ENCODE measurements around the gene GALNTL6. TPM values are rescaled to one million over a fixed set of nuclear protein-coding genes. Genes with fewer than 3 reads are reported as not detected.

The GALNTL6 gene
- total RNA-seq, 1 donor from 2014 or later = not detected

DNA sequence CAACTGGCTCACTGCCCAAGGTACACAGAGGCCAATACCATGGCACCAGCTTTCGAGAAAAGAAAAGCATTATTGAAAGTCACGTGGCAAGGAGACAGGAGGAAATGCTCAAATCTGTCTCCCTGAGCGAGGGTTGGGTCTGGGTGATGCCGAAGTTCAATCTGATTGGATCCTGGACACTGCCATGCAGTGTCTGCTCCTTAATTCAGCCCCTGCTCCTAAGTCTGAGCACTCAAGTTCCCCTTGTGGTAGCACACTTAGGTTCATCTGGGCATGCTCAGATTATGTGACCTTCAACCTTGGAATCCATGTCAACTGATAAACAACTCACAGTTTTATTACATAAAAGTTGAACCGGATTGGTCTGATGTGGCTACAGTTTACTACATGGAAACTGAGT lies 842.9 kb downstream of the GALNTL6 start:
- no peak for DNase-seq (ENCODE audit: low spot score in 2 of 2)
- no peaks in the 10 kb centered on the region for H3K9me3 ChIP-seq
- H3K36me3 ChIP-seq = no peaks in the 10 kb centered on the region
- H3K4me3 ChIP-seq = no peak overlapping the region
- H3K27ac ChIP-seq = no peak overlapping the region
- no peaks in the 10 kb centered on the region for H3K4me1 ChIP-seq
- intact Hi-C loops (cut with DNase I) = no loop called here
- TF ChIP-seq, protein P1, sequence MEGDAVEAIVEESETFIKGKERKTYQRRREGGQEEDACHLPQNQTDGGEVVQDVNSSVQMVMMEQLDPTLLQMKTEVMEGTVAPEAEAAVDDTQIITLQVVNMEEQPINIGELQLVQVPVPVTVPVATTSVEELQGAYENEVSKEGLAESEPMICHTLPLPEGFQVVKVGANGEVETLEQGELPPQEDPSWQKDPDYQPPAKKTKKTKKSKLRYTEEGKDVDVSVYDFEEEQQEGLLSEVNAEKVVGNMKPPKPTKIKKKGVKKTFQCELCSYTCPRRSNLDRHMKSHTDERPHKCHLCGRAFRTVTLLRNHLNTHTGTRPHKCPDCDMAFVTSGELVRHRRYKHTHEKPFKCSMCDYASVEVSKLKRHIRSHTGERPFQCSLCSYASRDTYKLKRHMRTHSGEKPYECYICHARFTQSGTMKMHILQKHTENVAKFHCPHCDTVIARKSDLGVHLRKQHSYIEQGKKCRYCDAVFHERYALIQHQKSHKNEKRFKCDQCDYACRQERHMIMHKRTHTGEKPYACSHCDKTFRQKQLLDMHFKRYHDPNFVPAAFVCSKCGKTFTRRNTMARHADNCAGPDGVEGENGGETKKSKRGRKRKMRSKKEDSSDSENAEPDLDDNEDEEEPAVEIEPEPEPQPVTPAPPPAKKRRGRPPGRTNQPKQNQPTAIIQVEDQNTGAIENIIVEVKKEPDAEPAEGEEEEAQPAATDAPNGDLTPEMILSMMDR (IDR thresholded peaks at IDR 0.05) = no peak
- H3K27me3 ChIP-seq = no peaks in the 10 kb centered on the region

DNA sequence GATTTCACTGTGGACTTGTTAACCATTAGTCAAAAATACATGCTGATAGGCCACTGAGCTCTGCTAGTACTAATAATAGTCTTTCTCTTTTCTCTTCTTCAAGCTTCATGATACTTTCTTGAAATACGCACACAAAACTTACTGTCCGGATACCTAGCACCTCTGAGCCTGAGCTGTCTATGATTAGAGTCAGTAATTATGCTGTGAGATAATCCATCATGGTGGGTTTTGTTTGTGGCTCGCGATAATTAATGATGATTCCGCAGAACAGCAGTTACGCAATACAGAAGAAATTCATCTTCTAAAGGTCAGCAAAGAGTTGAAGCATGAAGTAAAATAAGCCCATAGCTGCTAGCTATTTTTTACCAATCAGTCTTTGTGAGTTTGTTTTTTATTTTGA lies 843.9 kb downstream of the GALNTL6 start:
- Histone ChIP-seq H3K4me1 (no peaks in the 10 kb centered on the region), H3K9me3 (no peaks in the 10 kb centered on the region), H3K27ac (no peak overlapping the region), H3K36me3 (no peaks in the 10 kb centered on the region), H3K27me3 (no peaks in the 10 kb centered on the region), H3K4me3 (no peak overlapping the region)
- intact Hi-C loops (cut with DNase I) = no loop called here
- TF ChIP-seq, protein P1 (IDR thresholded peaks at IDR 0.05) = no peak
- no peak for DNase-seq (ENCODE audit: low spot score in 2 of 2)

DNA sequence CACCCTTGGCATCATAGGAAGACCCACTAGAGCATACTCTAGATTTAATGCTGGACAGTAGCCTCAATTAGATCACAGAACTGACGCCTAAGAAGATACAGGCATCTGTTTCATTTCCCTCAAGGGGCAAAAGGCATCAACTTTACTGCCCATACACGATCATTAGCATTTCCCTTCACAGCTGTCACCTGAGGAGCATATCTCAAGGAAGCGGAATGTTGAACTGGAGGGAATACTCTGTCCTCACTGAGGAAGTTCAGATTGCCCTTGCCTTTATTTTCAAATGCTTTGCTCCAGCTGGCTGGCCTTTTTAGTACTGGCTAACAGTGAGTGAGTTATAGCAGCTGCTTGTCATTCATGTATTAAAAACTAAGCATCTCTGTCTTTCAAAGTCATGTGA lies 847.0 kb downstream of the GALNTL6 start:
- no peaks in the 10 kb centered on the region for H3K4me1 ChIP-seq
- H3K4me3 ChIP-seq = no peak overlapping the region
- no peak for DNase-seq (ENCODE audit: low spot score in 2 of 2)
- no peaks in the 10 kb centered on the region for H3K9me3 ChIP-seq
- TF ChIP-seq, protein P1 (IDR thresholded peaks at IDR 0.05) = no peak
- H3K27me3 ChIP-seq = no peaks in the 10 kb centered on the region
- no peaks in the 10 kb centered on the region for H3K36me3 ChIP-seq
- H3K27ac ChIP-seq = no peak overlapping the region
- intact Hi-C loops (cut with DNase I) = no loop called here

DNA sequence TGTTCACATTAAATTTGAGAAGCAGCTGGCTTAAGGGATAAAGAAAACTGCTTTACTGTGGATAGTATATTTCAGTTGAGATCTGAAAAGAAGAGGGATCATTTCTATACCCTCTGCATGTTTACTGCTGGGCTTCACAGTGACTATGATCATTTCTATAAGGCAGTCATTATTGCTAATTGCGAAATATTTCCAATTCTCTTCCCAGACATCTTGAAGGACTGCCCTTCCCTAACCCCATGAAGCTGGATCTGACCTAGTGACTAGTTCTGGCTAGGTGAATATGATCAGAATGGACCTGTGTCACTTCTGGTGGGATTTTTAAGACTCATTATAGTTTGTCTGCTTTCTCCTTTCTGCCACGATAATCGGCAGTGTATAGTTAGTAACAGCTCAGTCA lies 848.9 kb downstream of the GALNTL6 start:
- H3K27ac ChIP-seq = no peak overlapping the region
- H3K27me3 ChIP-seq = no peaks in the 10 kb centered on the region
- no peak for DNase-seq (ENCODE audit: low spot score in 2 of 2)
- TF ChIP-seq, protein P1 (IDR thresholded peaks at IDR 0.05) = no peak
- H3K4me3 ChIP-seq = no peak overlapping the region
- H3K4me1 ChIP-seq = no peaks in the 10 kb centered on the region
- no peaks in the 10 kb centered on the region for H3K36me3 ChIP-seq
- no peaks in the 10 kb centered on the region for H3K9me3 ChIP-seq
- intact Hi-C loops (cut with DNase I) = no loop called here

DNA sequence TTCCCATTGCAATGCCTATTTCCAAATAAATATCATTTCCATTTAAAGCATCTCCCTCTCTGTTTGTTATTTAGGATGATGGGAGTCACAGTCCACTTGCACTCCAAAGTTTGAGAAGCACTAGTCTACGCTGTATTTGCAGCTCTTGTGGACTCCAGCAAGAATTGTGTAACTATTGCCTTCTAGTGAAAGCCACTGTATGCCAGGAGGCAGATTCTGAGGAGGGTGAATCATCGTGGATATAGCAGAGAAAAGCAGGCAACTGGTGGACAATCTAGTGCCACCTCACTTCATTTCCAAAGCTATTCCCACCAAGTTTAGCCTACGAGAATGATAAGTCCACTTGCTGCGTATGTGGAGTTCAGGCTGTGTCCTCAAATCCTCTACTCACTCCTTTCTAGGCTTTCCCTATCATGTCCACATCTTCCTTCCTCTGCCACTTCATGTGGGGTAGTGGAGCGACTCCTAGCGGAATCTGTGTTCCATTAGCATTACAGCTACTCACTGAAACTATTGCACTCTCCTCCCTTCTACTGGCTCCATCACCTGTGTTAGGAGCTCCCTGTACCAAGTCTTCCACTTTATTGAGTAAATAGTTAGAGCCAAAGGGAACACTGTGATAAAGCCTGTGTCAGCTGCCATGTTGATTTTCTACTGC lies 853.6 kb downstream of the GALNTL6 start:
- no peaks in the 10 kb centered on the region for H3K36me3 ChIP-seq
- no peaks in the 10 kb centered on the region for H3K9me3 ChIP-seq
- intact Hi-C loops (cut with DNase I) = no loop called here
- H3K4me1 ChIP-seq = no peaks in the 10 kb centered on the region
- no peak for DNase-seq (ENCODE audit: low spot score in 2 of 2)
- no peak overlapping the region for H3K27ac ChIP-seq
- no peak overlapping the region for H3K4me3 ChIP-seq
- TF ChIP-seq, protein P1 (IDR thresholded peaks at IDR 0.05) = no peak
- H3K27me3 ChIP-seq = no peaks in the 10 kb centered on the region

DNA sequence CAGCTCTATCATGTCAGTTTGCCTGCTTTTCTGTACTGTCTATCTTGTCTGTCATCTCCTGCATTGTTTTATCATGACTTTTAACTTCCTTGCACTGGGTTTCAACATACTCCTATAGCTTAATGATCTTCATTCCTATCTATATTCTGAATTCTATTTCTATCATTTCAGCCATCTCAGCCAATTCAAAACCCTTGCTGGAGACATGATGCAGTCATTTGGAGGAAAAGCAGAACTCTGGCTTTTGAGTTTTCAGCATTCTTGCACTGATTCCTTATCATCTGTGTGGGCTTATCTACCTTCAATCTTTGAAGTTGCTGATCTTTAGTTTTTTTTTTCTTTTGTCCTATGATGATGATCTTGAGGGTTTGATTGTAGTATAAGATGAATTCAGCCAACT lies 861.6 kb downstream of the GALNTL6 start:
- Histone ChIP-seq H3K4me1 (no peaks in the 10 kb centered on the region), H3K27me3 (no peaks in the 10 kb centered on the region), H3K36me3 (no peaks in the 10 kb centered on the region), H3K9me3 (no peaks in the 10 kb centered on the region), H3K4me3 (no peak overlapping the region), H3K27ac (no peak overlapping the region)
- intact Hi-C loops (cut with DNase I) = no loop called here
- TF ChIP-seq, protein P1 (IDR thresholded peaks at IDR 0.05) = no peak
- DNase-seq (ENCODE audit: low spot score in 2 of 2) = no peak
